Bronchial epithelial cell (primary cell): ENCODE measurements around the gene PSMD6. TPM values are rescaled to one million over a fixed set of nuclear protein-coding genes. Genes with fewer than 3 reads are reported as not detected.

ENCODE experiments used
- DNase-seq: peaks from one replicate; pipeline ENCODE4 v3.0.0-alpha.2; 2010; ENCODE audit warnings: low read depth
- FAIRE-seq: peaks from 2 replicates; lab custom pipeline; 2011; peaks lifted over from hg19 to GRCh38; lab: Jason Lieb, UNC
- H3K27me3 ChIP-seq: 2 replicates; pipeline ENCODE4 v1.5.1; 2011; ENCODE audit warnings: low read length; ENCODE audit not compliant: control insufficient read depth, insufficient read depth
- H3K36me3 ChIP-seq: 2 replicates; pipeline ENCODE4 v1.5.1; 2011; ENCODE audit warnings: low read length; ENCODE audit not compliant: control insufficient read depth, insufficient read depth
- H3K4me3 ChIP-seq: 2 replicates; pipeline ENCODE4 v1.5.1; 2011; ENCODE audit warnings: mild to moderate bottlenecking, low read depth, low read length, control low read depth
- CTCF ChIP-seq: IDR thresholded peaks from 2 replicates; pipeline ENCODE4 v1.5.1; 2011; ENCODE audit warnings: mild to moderate bottlenecking, moderate library complexity, low read length, control low read depth, inconsistent platforms; ENCODE audit not compliant: insufficient read depth, severe bottlenecking
- total RNA-seq: library from RNA; depleted of rRNA; stranded (reverse); fragments of >200 nt; gene quantifications from 2 replicates; pipeline ENCODE4 v1.2.1, GENCODE V29; 2014

PSMD6 gene
- total RNA-seq, 1 donor from 2014 or later, result 52.9 TPM

GRCh38 chr3:64033069-64033468, 9.8 kb upstream of the PSMD6 start:
- TF ChIP-seq CTCF, result no peak
- FAIRE-seq (no peak), DNase-seq (no peak)
- no peaks in the 10 kb centered on the region for H3K36me3 ChIP-seq
- H3K4me3 ChIP-seq, result no peak overlapping the region
- H3K27me3 ChIP-seq, result no peaks in the 10 kb centered on the region

- no peaks in the 10 kb centered on the region for H3K27me3 ChIP-seq
- no peaks in the 10 kb centered on the region for H3K36me3 ChIP-seq
- DNase-seq, result peak; percentile 39
- no peak overlapping the region for H3K4me3 ChIP-seq
- FAIRE-seq, result no peak
- no peak for TF ChIP-seq CTCF
Measured at GRCh38 chr3:64031540-64032508, 8.5 kb upstream of the PSMD6 start.

GRCh38 chr3:64030741-64031140, 7.4 kb upstream of the PSMD6 start:
- no peak for FAIRE-seq
- peak; percentile 64 for DNase-seq
- TF ChIP-seq CTCF, result peak; percentile 83

GRCh38 chr3:64029287-64029686, 6.0 kb upstream of the PSMD6 start:
- no peak overlapping the region for H3K4me3 ChIP-seq
- H3K27me3 ChIP-seq, result no peaks in the 10 kb centered on the region
- no peaks in the 10 kb centered on the region for H3K36me3 ChIP-seq
- no peak for TF ChIP-seq CTCF
- DNase-seq (no peak), FAIRE-seq (no peak)

More at GRCh38 chr3:64030741-64031140, 7.4 kb upstream of the PSMD6 start:
- H3K27me3 ChIP-seq, result no peaks in the 10 kb centered on the region
- no peak overlapping the region for H3K4me3 ChIP-seq
- no peaks in the 10 kb centered on the region for H3K36me3 ChIP-seq

GRCh38 chr3:64028754-64029153, 5.5 kb upstream of the PSMD6 start:
- DNase-seq, result no peak
- H3K36me3 ChIP-seq, result no peaks in the 10 kb centered on the region
- no peak for TF ChIP-seq CTCF
- no peak for FAIRE-seq
- no peaks in the 10 kb centered on the region for H3K27me3 ChIP-seq
- no peak overlapping the region for H3K4me3 ChIP-seq
